ENCODE data around the gene WDR38.
A peak's percentile ranks its signal among the peaks of the same experiment; 100 is the strongest.

The WDR38 gene

GRCh38 chr9:124886461-124886860 is 33.2 kb downstream of the WDR38 start:
- DNase-seq = no peak

GRCh38 chr9:124886866-124887492 is 33.7 kb downstream of the WDR38 start:
- DNase-seq = no peak

GRCh38 chr9:124887832-124888231 is 34.6 kb downstream of the WDR38 start:
- no peak for DNase-seq

GRCh38 chr9:124889006-124889405 is 35.7 kb downstream of the WDR38 start:
- no peak for DNase-seq

- no peak for DNase-seq
Measured at GRCh38 chr9:124890179-124890578, 36.9 kb downstream of the WDR38 start.

GRCh38 chr9:124894035-124894740 is 40.9 kb downstream of the WDR38 start:
- DNase-seq = no peak

- peak; percentile 70 for DNase-seq
Measured at GRCh38 chr9:124894741-124895170, 41.5 kb downstream of the WDR38 start.

GRCh38 chr9:124897570-124898460 is 44.6 kb downstream of the WDR38 start:
- no peak for DNase-seq

- no peak for DNase-seq
Measured at GRCh38 chr9:124899845-124900244, 46.6 kb downstream of the WDR38 start.

- no peak for DNase-seq
Measured at GRCh38 chr9:124906966-124907365, 53.7 kb downstream of the WDR38 start.

All from CD4-positive, alpha-beta T cell treated with Interleukin-21 for 1 hour (primary cell).